Epithelial cell of esophagus (primary cell): ENCODE measurements around the gene NPHS1.
"Not testable (repeated sequence)": the region's sequence is repeated elsewhere in the genome, so short reads cannot be mapped to it uniquely, and the experiment has no call there.

ENCODE experiments used
- DNase-seq: peaks from one replicate; pipeline ENCODE4 v3.0.0; 2010; ENCODE audit warnings: low read depth
- H3K4me3 ChIP-seq: 2 replicates; pipeline ENCODE4 v1.5.1; 2011; ENCODE audit warnings: mild to moderate bottlenecking, low read length, control low read depth
- CTCF ChIP-seq: IDR thresholded peaks from 2 replicates; pipeline ENCODE4 v1.5.1; 2011; ENCODE audit warnings: low read depth, mild to moderate bottlenecking, low read length, control low read depth, inconsistent platforms; ENCODE audit not compliant: insufficient read depth; ENCODE audit errors: missing control alignments

The NPHS1 gene

GRCh38 chr19:35895911-35896642 is 43.8 kb upstream of the NPHS1 start:
- no peak for TF ChIP-seq CTCF
- DNase-seq, result no peak
- no peak overlapping the region for H3K4me3 ChIP-seq

DNA sequence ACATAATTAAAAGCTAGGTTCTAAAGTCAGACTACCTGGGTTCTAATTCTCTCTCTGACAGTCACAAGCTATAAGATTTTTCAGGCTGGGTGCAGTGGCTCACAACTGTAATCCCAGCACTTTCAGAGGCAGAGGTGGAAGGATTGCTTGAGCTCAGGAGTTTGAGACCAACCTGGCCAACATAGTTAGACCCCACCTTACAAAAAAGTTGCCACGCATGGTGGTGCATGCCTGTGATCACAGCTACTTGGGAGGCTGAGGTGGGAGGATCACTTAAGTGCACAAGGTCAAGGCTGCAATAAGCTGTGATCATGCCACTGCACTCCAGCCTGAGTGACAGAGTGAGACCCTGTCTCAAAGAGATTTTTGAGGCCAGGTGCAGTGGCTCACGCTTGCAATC is 42.0 kb upstream of the NPHS1 start:
- no peak for DNase-seq
- H3K4me3 ChIP-seq, result no peak overlapping the region
- TF ChIP-seq CTCF, result no peak

- not testable (repeated sequence) for DNase-seq, H3K4me3 ChIP-seq
Measured at GRCh38 chr19:35891819-35892218, 39.5 kb upstream of the NPHS1 start.

- DNase-seq, result no peak
- TF ChIP-seq CTCF, result no peak
- no peak overlapping the region for H3K4me3 ChIP-seq
Measured at GRCh38 chr19:35890113-35890650, 37.9 kb upstream of the NPHS1 start.

DNA sequence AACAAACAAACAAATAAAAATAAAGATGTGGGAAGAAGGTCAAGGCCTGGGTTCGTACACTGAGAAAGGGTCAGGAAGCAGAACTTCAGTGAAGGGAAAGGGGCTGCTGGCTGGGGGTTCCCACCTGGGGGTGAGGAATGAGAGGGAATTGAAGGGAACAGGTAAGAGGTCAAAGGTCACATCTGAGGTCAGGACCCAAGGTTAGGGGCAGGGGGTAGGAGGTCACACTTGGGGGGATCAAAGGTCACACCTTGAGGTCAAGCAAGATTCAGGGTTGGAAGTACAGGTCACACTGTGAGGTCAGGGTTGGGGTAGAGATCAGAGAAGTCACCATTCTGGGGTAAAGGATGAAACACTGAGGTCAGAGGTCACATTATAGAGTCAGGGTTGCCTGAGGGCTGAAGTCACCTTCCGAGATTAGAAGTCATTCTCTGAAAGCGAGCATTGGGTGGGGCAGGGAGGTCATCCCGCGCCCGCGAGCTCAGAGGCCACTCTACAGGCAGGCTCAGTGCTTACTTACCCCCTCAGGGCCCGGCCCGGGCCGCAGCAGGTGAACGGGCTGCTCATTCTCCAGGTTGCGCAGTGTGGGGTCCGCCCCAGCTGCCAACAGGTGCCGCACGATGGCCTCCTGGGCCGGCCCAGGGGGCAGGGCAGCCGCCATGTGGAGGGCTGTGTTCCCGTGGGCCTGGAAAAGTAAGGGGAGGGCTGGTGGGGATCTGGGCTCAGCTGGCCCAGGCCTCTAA is 37.2 kb upstream of the NPHS1 start:
- no peak for TF ChIP-seq CTCF

GRCh38 chr19:35888398-35888797 is 36.1 kb upstream of the NPHS1 start:
- no peak for DNase-seq
- no peak for TF ChIP-seq CTCF
- no peak overlapping the region for H3K4me3 ChIP-seq

More for the DNA sequence above, 37.2 kb upstream of the NPHS1 start:
- H3K4me3 ChIP-seq, result no peak overlapping the region
- no peak for DNase-seq

DNA sequence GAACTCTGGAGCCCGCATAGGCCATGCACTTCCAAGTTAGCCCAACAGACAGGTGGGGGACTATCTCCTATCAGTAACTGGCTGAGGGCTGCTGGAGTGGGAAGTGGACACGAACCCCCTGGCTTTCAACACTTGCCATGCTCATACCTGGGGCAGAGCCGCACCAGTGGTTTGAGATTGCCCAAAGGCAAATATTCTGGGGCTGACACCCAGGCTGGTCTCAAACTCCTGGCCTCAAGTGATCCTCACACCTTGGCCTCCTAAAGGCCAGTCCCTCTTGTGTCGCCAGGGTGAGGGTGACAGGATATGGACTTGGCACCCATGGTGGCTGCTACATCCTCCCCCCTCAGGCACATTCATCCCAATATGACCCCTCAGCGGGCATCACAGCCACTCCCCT is 34.9 kb upstream of the NPHS1 start:
- no peak overlapping the region for H3K4me3 ChIP-seq
- TF ChIP-seq CTCF, result no peak
- no peak for DNase-seq
